ENCODE results near the gene RMDN2. TPM values are rescaled to one million over a fixed set of nuclear protein-coding genes. Genes with fewer than 3 reads are reported as not detected.

Gene RMDN2
- polyA plus RNA-seq, 1 experiment, result 3.4 TPM

- Histone ChIP-seq H3K27me3 (ENCODE audit: control insufficient read depth, insufficient read depth, low read length) (peaks cover 16% of the 10 kb centered on the region), H3K4me3 (ENCODE audit: low read depth, low read length) (no peak overlapping the region), H3K36me3 (ENCODE audit: control insufficient read depth, insufficient read depth, low read length) (no peaks in the 10 kb centered on the region)
- POLR2A ChIA-PET, result no interaction called here
- no peak for TF ChIP-seq CTCF (IDR thresholded peaks at IDR 0.05; ENCODE audit: insufficient read depth, low read depth, low read length)
- CTCF ChIA-PET, result interaction anchor here (2.0 kb wide), 1 partner anchor 11 kb away, joined by 8 read pairs; no protein-coding TSS in a partner anchor
- no peak for DNase-seq (ENCODE audit: low read depth)
Measured at GRCh38 chr2:38038682-38039081, 113.6 kb downstream of the RMDN2 start.

GRCh38 chr2:38039121-38039910, 114.2 kb downstream of the RMDN2 start:
- DNase-seq (ENCODE audit: low read depth), result no peak
- Histone ChIP-seq H3K36me3 (ENCODE audit: control insufficient read depth, insufficient read depth, low read length) (no peaks in the 10 kb centered on the region), H3K4me3 (ENCODE audit: low read depth, low read length) (no peak overlapping the region), H3K27me3 (ENCODE audit: control insufficient read depth, insufficient read depth, low read length) (peaks cover 14% of the 10 kb centered on the region)
- CTCF ChIA-PET, result no interaction called here
- no peak for TF ChIP-seq CTCF (IDR thresholded peaks at IDR 0.05; ENCODE audit: insufficient read depth, low read depth, low read length)
- POLR2A ChIA-PET, result no interaction called here

GRCh38 chr2:38045811-38046210, 120.7 kb downstream of the RMDN2 start:
- H3K36me3 ChIP-seq (ENCODE audit: control insufficient read depth, insufficient read depth, low read length), result no peaks in the 10 kb centered on the region
- CTCF ChIA-PET, result interaction anchor here (0.6 kb wide), 1 partner anchor 26 kb away, joined by 3 read pairs; no protein-coding TSS in a partner anchor
- peaks cover 3% of the 10 kb centered on the region; the same call in 1 of the 2 replicates for H3K27me3 ChIP-seq (ENCODE audit: control insufficient read depth, insufficient read depth, low read length)
- no peak for TF ChIP-seq CTCF (IDR thresholded peaks at IDR 0.05; ENCODE audit: insufficient read depth, low read depth, low read length)
- POLR2A ChIA-PET, result no interaction called here
- no peak overlapping the region for H3K4me3 ChIP-seq (ENCODE audit: low read depth, low read length)
- DNase-seq (ENCODE audit: low read depth), result no peak

- Histone ChIP-seq H3K27me3 (ENCODE audit: control insufficient read depth, insufficient read depth, low read length) (peaks cover 11% of the 10 kb centered on the region), H3K36me3 (ENCODE audit: control insufficient read depth, insufficient read depth, low read length) (no peaks in the 10 kb centered on the region), H3K4me3 (ENCODE audit: low read depth, low read length) (no peak overlapping the region)
- CTCF ChIA-PET, result no interaction called here
- no peak for TF ChIP-seq CTCF (IDR thresholded peaks at IDR 0.05; ENCODE audit: insufficient read depth, low read depth, low read length)
- DNase-seq (ENCODE audit: low read depth), result no peak
- POLR2A ChIA-PET, result no interaction called here
Measured at GRCh38 chr2:38056216-38056615, 131.1 kb downstream of the RMDN2 start.

GRCh38 chr2:38057651-38058410, 132.7 kb downstream of the RMDN2 start:
- peaks cover 7% of the 10 kb centered on the region for H3K27me3 ChIP-seq (ENCODE audit: control insufficient read depth, insufficient read depth, low read length)
- ChIA-PET CTCF (interaction anchor here (1.1 to 1.3 kb wide), 2 partner anchors 11 to 58 kb away, joined by 3 read pairs; no protein-coding TSS in a partner anchor), POLR2A (no interaction called here)
- TF ChIP-seq CTCF (IDR thresholded peaks at IDR 0.05; ENCODE audit: insufficient read depth, low read depth, low read length), result no peak
- no peak for DNase-seq (ENCODE audit: low read depth)
- no peaks in the 10 kb centered on the region for H3K36me3 ChIP-seq (ENCODE audit: control insufficient read depth, insufficient read depth, low read length)
- no peak overlapping the region for H3K4me3 ChIP-seq (ENCODE audit: low read depth, low read length)
